ENCODE results near the gene TXLNG.

DNA sequence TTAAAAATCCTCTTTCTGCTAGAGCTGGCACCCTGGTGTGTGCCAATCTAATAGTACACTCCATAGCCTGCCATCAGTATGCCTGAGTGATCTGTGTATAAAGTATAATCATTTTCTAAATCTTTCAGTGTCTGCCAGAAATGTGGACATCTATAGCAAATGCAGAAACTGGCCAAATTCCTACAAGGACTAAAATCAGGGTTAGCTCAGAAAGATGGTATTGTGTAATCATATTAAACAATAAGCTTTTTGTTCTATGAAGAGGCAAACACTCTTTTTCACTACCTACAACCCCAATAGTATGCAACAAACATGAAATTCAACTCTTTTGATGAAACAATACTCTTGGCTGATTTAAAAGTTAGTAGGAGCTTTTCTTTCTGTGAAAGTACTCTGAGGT lies 7.7 kb upstream of the TXLNG start:
- TF ChIP-seq, protein P1, sequence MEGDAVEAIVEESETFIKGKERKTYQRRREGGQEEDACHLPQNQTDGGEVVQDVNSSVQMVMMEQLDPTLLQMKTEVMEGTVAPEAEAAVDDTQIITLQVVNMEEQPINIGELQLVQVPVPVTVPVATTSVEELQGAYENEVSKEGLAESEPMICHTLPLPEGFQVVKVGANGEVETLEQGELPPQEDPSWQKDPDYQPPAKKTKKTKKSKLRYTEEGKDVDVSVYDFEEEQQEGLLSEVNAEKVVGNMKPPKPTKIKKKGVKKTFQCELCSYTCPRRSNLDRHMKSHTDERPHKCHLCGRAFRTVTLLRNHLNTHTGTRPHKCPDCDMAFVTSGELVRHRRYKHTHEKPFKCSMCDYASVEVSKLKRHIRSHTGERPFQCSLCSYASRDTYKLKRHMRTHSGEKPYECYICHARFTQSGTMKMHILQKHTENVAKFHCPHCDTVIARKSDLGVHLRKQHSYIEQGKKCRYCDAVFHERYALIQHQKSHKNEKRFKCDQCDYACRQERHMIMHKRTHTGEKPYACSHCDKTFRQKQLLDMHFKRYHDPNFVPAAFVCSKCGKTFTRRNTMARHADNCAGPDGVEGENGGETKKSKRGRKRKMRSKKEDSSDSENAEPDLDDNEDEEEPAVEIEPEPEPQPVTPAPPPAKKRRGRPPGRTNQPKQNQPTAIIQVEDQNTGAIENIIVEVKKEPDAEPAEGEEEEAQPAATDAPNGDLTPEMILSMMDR (IDR thresholded peaks at IDR 0.05): no peak
- TF ChIP-seq POLR2A (IDR thresholded peaks at IDR 0.05): no peak
- no peak for TF ChIP-seq EP300 (IDR thresholded peaks at IDR 0.05)

Data from ovary (tissue), 3 donors.